Kidney tubule cell (primary cell): ENCODE results near the gene NECTIN1.

Source experiments
- DNase-seq: peaks from one replicate; pipeline ENCODE4 v3.0.0-alpha.2; 2018; ENCODE audit warnings: low spot score

NECTIN1 gene, protein sequence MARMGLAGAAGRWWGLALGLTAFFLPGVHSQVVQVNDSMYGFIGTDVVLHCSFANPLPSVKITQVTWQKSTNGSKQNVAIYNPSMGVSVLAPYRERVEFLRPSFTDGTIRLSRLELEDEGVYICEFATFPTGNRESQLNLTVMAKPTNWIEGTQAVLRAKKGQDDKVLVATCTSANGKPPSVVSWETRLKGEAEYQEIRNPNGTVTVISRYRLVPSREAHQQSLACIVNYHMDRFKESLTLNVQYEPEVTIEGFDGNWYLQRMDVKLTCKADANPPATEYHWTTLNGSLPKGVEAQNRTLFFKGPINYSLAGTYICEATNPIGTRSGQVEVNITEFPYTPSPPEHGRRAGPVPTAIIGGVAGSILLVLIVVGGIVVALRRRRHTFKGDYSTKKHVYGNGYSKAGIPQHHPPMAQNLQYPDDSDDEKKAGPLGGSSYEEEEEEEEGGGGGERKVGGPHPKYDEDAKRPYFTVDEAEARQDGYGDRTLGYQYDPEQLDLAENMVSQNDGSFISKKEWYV

GRCh38 chr11:119728651-119729580 lies at the start of gene NECTIN1:
Gene NECTIN1, minus strand, starts transcription at chr11:119729200. Its CDS starts 647 bp downstream, at chr11:119728553.
- peak; percentile 85 for DNase-seq

GRCh38 chr11:119778391-119779194 lies 49.6 kb upstream of the NECTIN1 start:
- no peak for DNase-seq

DNA sequence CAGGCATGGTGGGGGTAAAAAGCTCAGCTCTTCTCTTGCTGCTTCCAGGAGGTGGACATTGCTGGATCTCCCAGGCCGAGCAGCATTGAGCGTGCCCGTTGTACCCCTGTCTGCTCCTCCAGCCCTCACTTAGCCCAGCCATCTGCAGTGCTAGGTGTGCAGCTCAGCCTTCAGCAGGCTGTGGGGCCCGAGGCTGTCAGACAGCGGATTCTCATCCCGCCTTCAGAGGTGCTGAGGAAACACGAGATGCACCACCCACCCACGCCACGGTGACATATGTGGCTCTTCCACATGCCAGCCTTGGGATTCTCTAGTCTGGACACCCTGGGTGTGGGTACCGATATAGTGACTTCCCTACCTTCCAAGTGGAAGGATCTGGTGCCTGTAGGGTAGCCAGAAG lies 48.9 kb upstream of the NECTIN1 start:
- DNase-seq = no peak

DNA sequence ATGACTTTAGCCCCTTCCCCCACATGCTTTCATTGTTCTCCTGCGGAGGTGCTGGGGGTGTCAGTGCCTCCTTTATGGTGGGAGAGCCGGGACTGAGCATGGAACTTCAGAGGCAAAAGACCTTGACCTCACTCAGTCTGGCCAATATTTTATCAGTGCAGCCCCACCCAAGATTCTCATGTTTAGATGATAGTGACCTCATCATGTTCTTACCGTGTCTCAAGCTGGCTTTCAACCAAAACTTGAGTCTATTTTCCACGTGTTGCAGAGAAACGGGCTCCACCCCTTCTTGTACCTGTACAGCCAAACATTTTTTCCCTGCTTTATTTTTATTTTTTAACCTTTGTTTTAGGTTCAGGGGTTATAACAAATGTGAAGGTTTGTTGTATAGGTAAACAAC lies 47.7 kb upstream of the NECTIN1 start:
- DNase-seq = no peak

GRCh38 chr11:119776031-119776636 lies 47.1 kb upstream of the NECTIN1 start:
- DNase-seq = no peak

GRCh38 chr11:119774172-119774763 lies 45.3 kb upstream of the NECTIN1 start:
- DNase-seq = peak; percentile 16

- no peak for DNase-seq
Observed at GRCh38 chr11:119772641-119773415, 43.8 kb upstream of the NECTIN1 start.

DNA sequence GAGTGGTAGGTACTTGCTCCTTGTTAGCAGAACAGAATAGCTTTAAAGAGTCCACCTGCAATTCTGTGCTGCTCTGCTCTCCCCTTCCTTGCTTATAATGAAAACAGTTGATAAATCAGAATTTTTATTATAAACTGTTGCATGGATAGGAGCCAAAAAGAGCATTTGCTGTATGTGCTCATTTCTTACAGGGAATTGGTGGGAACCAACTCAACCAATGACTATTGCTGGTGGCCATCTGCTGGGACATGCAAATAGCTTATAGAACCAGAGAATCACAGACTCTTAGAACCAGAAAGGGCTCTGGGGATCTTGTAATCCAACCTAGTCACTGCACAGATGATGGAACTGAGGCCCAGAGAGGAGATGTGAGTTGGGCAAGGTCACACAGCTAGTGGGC lies 43.1 kb upstream of the NECTIN1 start:
- DNase-seq = no peak

GRCh38 chr11:119771172-119771770 lies 42.3 kb upstream of the NECTIN1 start:
- DNase-seq = no peak

GRCh38 chr11:119765628-119766027 lies 36.6 kb upstream of the NECTIN1 start:
- DNase-seq = no peak

DNA sequence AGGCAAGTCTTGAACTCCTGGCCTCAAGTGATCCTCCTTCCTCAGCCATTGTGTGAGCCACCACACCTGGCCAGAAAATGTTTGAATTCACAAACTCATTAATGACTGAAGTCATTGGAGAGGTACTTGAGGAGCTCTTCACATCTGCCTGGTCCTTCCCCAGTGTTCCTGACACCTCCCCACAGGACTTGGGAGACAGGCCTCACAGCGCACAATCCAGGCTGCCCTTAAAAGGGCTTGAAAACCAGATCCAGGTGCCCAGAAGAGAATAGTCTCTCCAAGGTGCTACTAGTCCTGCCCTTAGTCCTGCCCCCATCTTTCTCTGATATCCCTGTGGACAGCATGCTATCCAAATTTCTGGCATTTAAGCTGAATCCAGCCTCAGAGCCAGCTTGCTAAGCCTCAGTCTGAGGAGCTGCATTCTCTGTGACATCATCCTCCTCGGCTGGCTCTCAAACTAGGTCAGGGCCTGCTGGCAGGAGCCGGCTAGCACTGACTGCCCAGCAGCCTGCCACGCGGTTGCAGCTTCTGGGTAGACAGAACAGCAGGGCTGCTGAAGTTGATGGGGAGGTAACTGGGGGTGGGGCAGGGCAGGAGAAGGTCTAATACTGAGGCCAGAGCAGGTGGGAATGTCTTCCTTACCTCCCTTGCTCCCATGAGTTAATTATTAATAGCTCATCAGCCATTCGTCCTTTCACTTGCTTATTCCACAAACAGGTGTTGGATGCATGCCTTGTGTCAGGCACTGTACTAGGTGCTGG lies 35.3 kb upstream of the NECTIN1 start:
- DNase-seq = peak; percentile 60

DNA sequence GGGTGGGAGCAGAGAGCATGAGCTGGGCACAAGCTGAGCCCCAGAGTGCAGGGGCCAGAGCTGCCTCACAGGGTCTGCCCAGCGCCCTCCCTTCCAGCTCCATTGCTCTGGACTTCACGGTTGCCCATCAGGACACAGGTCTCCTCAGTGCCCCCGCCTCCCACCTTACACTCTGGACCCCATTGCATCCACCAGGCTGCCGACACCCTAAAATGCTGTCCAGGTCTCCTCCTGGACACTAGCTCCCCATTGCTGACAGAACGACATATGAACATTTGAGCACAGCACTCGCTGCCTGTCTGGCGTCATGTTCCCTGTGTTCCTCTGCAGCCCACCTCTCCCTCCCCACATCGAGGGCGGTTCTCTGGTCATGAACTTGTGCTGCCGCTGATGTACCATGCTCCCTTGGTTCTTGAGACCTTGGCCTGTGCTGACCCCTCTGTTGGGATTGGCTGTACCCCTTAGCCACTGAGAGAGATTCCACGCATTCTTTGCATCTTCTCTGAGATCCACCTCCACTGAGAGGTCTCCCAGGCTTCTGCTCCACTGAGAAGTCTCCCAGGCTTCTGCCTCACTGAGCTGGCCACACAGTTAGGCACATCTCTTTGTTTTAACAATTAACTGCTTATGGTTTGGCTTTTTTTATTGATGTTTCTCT lies 34.2 kb upstream of the NECTIN1 start:
- no peak for DNase-seq

DNA sequence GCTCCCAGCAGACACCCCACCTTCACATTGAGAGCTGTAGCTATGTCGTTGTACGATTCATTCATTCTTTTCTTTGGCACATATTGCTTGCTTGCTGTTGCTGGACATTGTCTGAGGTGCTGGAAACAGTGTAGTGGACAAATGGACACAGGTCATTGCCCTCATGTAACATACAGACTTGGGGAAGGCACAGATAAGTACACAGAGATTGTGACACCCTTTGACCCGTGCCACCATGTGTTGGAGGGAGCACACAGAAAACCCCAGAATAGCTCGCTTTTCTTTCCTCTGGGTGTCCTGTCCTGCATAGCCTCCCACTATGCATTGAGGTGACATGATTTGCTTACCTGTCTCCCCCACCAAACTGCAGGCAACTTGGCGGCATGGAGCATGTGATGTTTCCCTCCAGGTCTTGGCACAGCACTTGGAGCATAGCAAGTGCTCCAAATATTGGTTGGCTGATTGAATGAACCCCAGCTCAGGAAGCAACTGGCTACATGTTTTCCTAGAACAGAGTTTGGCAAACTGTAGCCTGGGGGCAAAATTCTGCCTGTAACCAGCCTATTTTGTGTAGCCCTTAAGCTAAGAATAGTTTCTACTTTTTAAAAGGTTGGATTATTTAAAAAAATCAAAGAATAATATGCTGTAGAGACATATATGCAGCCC lies 30.9 kb upstream of the NECTIN1 start:
- DNase-seq = no peak

- peak; percentile 47 for DNase-seq
Observed at GRCh38 chr11:119759324-119759723, 30.3 kb upstream of the NECTIN1 start.

DNA sequence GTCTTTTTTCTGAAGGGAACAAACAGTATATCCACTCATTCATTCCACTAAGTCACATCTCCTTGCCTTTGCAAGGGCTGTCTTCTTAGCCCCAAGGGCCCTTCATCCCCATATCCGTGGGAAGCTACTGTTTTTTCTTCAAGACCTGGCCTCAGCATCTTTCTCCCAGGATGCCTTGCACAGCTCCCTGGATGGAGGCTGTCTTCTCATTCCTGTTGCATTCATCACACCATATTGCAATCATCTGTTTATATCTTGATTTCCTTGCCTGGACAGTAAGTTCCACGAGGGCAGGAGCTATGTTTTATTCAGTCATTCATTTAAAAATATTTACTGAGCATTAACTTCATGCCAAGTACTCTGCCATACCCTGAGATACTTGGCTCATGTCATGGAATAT lies 29.3 kb upstream of the NECTIN1 start:
- no peak for DNase-seq

- no peak for DNase-seq
Observed at GRCh38 chr11:119757378-119757777, 28.4 kb upstream of the NECTIN1 start.

DNA sequence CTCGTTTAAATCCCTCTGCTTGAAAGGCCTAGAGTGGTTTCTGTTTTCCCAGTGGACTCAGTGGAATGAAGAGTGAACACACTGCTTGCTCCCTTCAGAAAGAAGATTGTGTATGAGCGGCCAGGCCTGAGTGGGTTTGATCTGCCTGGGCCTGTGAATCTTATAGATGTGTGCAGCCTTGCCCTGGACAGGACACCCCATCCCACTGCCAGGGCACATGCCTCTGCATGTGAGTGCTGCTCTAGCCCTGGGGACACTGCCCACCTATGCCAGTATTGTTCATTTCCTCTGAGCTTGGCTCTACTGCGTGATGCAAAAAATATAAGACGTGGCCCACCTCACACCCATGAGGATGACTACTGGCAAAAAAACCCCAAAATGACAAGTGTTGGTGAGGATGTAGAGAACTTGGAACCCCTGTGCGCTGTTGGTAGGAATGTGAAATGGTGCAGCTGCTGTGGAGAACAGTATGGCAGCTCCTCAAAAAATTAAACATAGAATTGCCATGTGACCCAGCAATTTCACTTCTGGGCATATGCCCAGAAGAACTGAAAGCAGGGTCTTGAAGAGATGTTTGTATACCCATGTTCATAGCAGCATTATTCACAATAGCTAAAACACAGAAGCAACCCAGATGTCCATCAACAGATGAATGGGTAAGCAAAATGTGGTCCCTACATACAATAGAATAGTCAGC lies 27.3 kb upstream of the NECTIN1 start:
- DNase-seq = no peak
